Choroid plexus epithelial cell (primary cell): Measurements from ENCODE around the gene UBE2Q2.
"Not testable (repeated sequence)": the region's sequence is repeated elsewhere in the genome, so short reads cannot be mapped to it uniquely, and the experiment has no call there.

Source experiments
- DNase-seq: peaks from one replicate; pipeline ENCODE4 v3.0.0-alpha.2; 2010; ENCODE audit warnings: low read depth
- H3K4me3 ChIP-seq: 2 replicates; pipeline ENCODE4 v1.5.1; 2011; ENCODE audit warnings: low read depth, mild to moderate bottlenecking, control low read depth, low read length, moderate library complexity
- CTCF ChIP-seq: conservative IDR thresholded peaks from 2 replicates; pipeline ENCODE4 v1.5.1; 2011; ENCODE audit warnings: low read depth, mild to moderate bottlenecking, control low read depth, inconsistent platforms, low read length, moderate library complexity

The UBE2Q2 gene

GRCh38 chr15:75900577-75900976 is 57.3 kb downstream of the UBE2Q2 start:
- no peak for DNase-seq
- no peak overlapping the region for H3K4me3 ChIP-seq
- no peak for TF ChIP-seq CTCF

- H3K4me3 ChIP-seq = no peak overlapping the region
- DNase-seq = peak; percentile 15
- no peak for TF ChIP-seq CTCF
These were observed 58.9 kb downstream of the UBE2Q2 start for GRCh38 chr15:75902129-75902557.

- no peak for TF ChIP-seq CTCF
- peak within 1 kb of the TSS; percentile 99 for H3K4me3 ChIP-seq
- DNase-seq = peak; percentile 93
These were observed 60.3 kb downstream of the UBE2Q2 start, which contains the start of gene FBXO22 for GRCh38 chr15:75903331-75904239. FBXO22 (plus strand) TSS chr15:75903878; CDS start chr15:75903964, 86 bp downstream.

- TF ChIP-seq CTCF = no peak
- no peak overlapping the region for H3K4me3 ChIP-seq
- DNase-seq = no peak
These were observed 62.0 kb downstream of the UBE2Q2 start for GRCh38 chr15:75905231-75905630.

- DNase-seq, H3K4me3 ChIP-seq: not testable (repeated sequence)
These were observed 67.1 kb downstream of the UBE2Q2 start for GRCh38 chr15:75910355-75910754.

- TF ChIP-seq CTCF = no peak
- no peak overlapping the region for H3K4me3 ChIP-seq
- no peak for DNase-seq
These were observed 73.7 kb downstream of the UBE2Q2 start for GRCh38 chr15:75916978-75917377.

- no peak overlapping the region for H3K4me3 ChIP-seq
- DNase-seq = no peak
- TF ChIP-seq CTCF = no peak
These were observed 74.9 kb downstream of the UBE2Q2 start for GRCh38 chr15:75918135-75918534.
